Kidney (tissue), 14 donors: ENCODE results near the gene VSIG8. TPM values are rescaled to one million over a fixed set of nuclear protein-coding genes. Genes with fewer than 3 reads are reported as not detected.
A peak's percentile ranks its signal among the peaks of the same experiment; 100 is the strongest.

ENCODE experiments used
- DNase-seq, 5 donors: peaks; one replicate each; pipeline ENCODE4 v3.0.0-alpha.2; 2013 to 2020
- FAIRE-seq: peaks from 2 replicates; lab custom pipeline; 2012; peaks lifted over from hg19 to GRCh38; lab: Jason Lieb, UNC
- H3K27ac ChIP-seq, 2 donors: one replicate each; pipeline ENCODE4 v1.7.0; 2013; ENCODE audit warnings: low read depth in 2 of 2, low read length in 2 of 2, inconsistent platforms in 1 of 2
- H3K27me3 ChIP-seq: one replicate; pipeline ENCODE4 v1.7.1; 2013; ENCODE audit warnings: low read length, inconsistent platforms; ENCODE audit not compliant: control insufficient read depth, insufficient read depth
- H3K36me3 ChIP-seq, 3 donors: one replicate each; pipeline versions ENCODE4 v1.7.0 to v1.7.1; 2013; ENCODE audit warnings: low read length in 3 of 3, control low read depth in 1 of 3, inconsistent platforms in 1 of 3; ENCODE audit not compliant: insufficient read depth in 3 of 3, control insufficient read depth in 2 of 3
- H3K4me1 ChIP-seq, 3 donors: one replicate each; pipeline versions ENCODE4 v1.7.0 to v1.7.1; 2013; ENCODE audit warnings: low read length in 3 of 3, inconsistent platforms in 1 of 3, low read depth in 1 of 3; ENCODE audit not compliant: control insufficient read depth in 2 of 3, insufficient read depth in 2 of 3
- H3K4me3 ChIP-seq, 3 donors: one replicate each; pipeline versions ENCODE4 v1.7.0 to v1.8.1; 2013; ENCODE audit warnings: low read length in 3 of 3, control low read depth in 1 of 3, inconsistent platforms in 1 of 3
- H3K9ac ChIP-seq, 3 donors: one replicate each; pipeline versions ENCODE4 v1.7.0 to v1.7.1; 2013; ENCODE audit warnings: low read length in 3 of 3, control low read depth in 1 of 3, inconsistent platforms in 1 of 3
- H3K9me3 ChIP-seq, 3 donors: one replicate each; pipeline versions ENCODE4 v1.7.0 to v1.7.1; 2013; ENCODE audit warnings: low read length in 3 of 3, control low read depth in 1 of 3, inconsistent platforms in 1 of 3; ENCODE audit not compliant: control insufficient read depth in 2 of 3, insufficient read depth in 1 of 3
- intact Hi-C: fragments of 100-400 bp; cut with DNase I; formaldehyde crosslinking; loops from one replicate; pipeline ENCODE4 v1.11.1; 2022
- polyA plus RNA-seq: library from polyadenylated mRNA; stranded (reverse); fragments of 350-450 nt; fragmentation: Illumina TruSeq; extraction: RNeasy Lipid Tissue Mini Kit (QIAGEN cat#74804); gene quantifications from one replicate; pipeline ENCODE4 v1.2.3, GENCODE V29; 2014; ENCODE audit warnings: low read depth, low replicate concordance; ENCODE audit not compliant: insufficient read depth
- total RNA-seq: library from RNA; stranded (reverse); fragmentation: NEBNext Ultra II Directional; extraction: Animal tissue kit (Norgen Biotek cat#: 25700); gene quantifications from one replicate; pipeline ENCODE4 v1.2.1, GENCODE V29; 2021
- TF ChIP-seq, protein P1 (sequence below): IDR thresholded peaks from 3 replicates; pipeline ENCODE4 v1.5.1; 2012; ENCODE audit warnings: mild to moderate bottlenecking, moderate library complexity, borderline replicate concordance; ENCODE audit not compliant: insufficient read depth; ENCODE audit errors: extremely low read depth
- donor health status: control.
- donor health status: control.
- donor health status: control.
- donor health status: control.
- donor health status: control.
- donor health status: DM: yes; HTN: yes; CAD: no.
- donor health status: Normal renal cell carcinoma (clear cell type).

VSIG8 gene
- total and polyA plus RNA-seq, 2 donors from 2014 or later: 8.1 TPM; not detected in 1

- FAIRE-seq (no peak), DNase-seq (peak; percentile 86 to 91 (median 87))
- intact Hi-C loops: loop anchor here (5.0 kb wide), 1 partner anchor 94 kb away; no protein-coding TSS in a partner anchor
- Histone ChIP-seq H3K27me3 (no peaks in the 10 kb centered on the region), H3K9me3 (no peaks in the 10 kb centered on the region), H3K4me1 (peaks cover 0 to 9% (median 0%) of the 10 kb centered on the region in 3 donors), H3K36me3 (no peaks in the 10 kb centered on the region), H3K4me3 (no peak overlapping the region), H3K9ac (peak overlapping the region in 1 of 3 donors; percentile 43), H3K27ac (no peak overlapping the region)
- TF ChIP-seq, protein P1, sequence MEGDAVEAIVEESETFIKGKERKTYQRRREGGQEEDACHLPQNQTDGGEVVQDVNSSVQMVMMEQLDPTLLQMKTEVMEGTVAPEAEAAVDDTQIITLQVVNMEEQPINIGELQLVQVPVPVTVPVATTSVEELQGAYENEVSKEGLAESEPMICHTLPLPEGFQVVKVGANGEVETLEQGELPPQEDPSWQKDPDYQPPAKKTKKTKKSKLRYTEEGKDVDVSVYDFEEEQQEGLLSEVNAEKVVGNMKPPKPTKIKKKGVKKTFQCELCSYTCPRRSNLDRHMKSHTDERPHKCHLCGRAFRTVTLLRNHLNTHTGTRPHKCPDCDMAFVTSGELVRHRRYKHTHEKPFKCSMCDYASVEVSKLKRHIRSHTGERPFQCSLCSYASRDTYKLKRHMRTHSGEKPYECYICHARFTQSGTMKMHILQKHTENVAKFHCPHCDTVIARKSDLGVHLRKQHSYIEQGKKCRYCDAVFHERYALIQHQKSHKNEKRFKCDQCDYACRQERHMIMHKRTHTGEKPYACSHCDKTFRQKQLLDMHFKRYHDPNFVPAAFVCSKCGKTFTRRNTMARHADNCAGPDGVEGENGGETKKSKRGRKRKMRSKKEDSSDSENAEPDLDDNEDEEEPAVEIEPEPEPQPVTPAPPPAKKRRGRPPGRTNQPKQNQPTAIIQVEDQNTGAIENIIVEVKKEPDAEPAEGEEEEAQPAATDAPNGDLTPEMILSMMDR: peak; percentile 100
Observed at GRCh38 chr1:159891275-159892157, 29.1 kb upstream of the VSIG8 start.

- Histone ChIP-seq H3K9me3 (no peaks in the 10 kb centered on the region), H3K4me1 (peaks cover 0 to 7% (median 0%) of the 10 kb centered on the region in 3 donors), H3K36me3 (no peaks in the 10 kb centered on the region), H3K27me3 (no peaks in the 10 kb centered on the region), H3K9ac (peak overlapping the region in 1 of 3 donors; percentile 31), H3K4me3 (no peak overlapping the region), H3K27ac (peak overlapping the region in 1 of 2 donors; percentile 13)
- DNase-seq: no peak
- TF ChIP-seq, protein P1: no peak
- no peak for FAIRE-seq
- intact Hi-C loops: loop anchor here (5.0 kb wide), 1 partner anchor 93 kb away; no protein-coding TSS in a partner anchor
Observed at GRCh38 chr1:159890390-159890789, 27.9 kb upstream of the VSIG8 start.

- no peaks in the 10 kb centered on the region for H3K27me3 ChIP-seq
Observed at GRCh38 chr1:159889821-159890252, 27.4 kb upstream of the VSIG8 start.

More at GRCh38 chr1:159889821-159890252, 27.4 kb upstream of the VSIG8 start:
- Histone ChIP-seq H3K9ac (peak overlapping the region in 1 of 3 donors; percentile 31), H3K9me3 (no peaks in the 10 kb centered on the region), H3K4me3 (no peak overlapping the region), H3K36me3 (no peaks in the 10 kb centered on the region), H3K4me1 (peaks cover 0 to 7% (median 0%) of the 10 kb centered on the region in 3 donors), H3K27ac (peak overlapping the region; percentile 13 to 50)
- intact Hi-C loops: loop anchor here (5.0 kb wide), 1 partner anchor 93 kb away; no protein-coding TSS in a partner anchor
- FAIRE-seq: no peak
- TF ChIP-seq, protein P1: no peak
- DNase-seq: peak in 1 of 5 donors; percentile 72
